Duodenal mucosa (tissue), 2 donors: ENCODE results near the gene CIAO2B.
A peak's percentile ranks its signal among the peaks of the same experiment; 100 is the strongest.

Source experiments
- H3K27ac ChIP-seq: one replicate; pipeline ENCODE4 v1.7.0; 2013; ENCODE audit warnings: low read depth, low read length
- H3K27me3 ChIP-seq, 2 donors: one replicate each; pipeline ENCODE4 v1.7.0; 2013; ENCODE audit warnings: low read length in 2 of 2, control low read depth in 1 of 2; ENCODE audit not compliant: insufficient read depth in 2 of 2, control insufficient read depth in 1 of 2
- H3K36me3 ChIP-seq, 2 donors: one replicate each; pipeline ENCODE4 v1.7.0; 2013; ENCODE audit warnings: low read length in 2 of 2, control low read depth in 1 of 2; ENCODE audit not compliant: insufficient read depth in 2 of 2, control insufficient read depth in 1 of 2
- H3K4me1 ChIP-seq, 2 donors: one replicate each; pipeline ENCODE4 v1.7.0; 2013; ENCODE audit warnings: low read length in 2 of 2, control low read depth in 1 of 2; ENCODE audit not compliant: insufficient read depth in 2 of 2, control insufficient read depth in 1 of 2
- H3K4me3 ChIP-seq, 2 donors: one replicate each; pipeline ENCODE4 v1.7.0; 2013; ENCODE audit warnings: low read length in 2 of 2, low read depth in 1 of 2
- H3K9ac ChIP-seq, 2 donors: one replicate each; pipeline ENCODE4 v1.7.0; 2013; ENCODE audit warnings: low read length in 2 of 2, low read depth in 1 of 2
- H3K9me3 ChIP-seq, 2 donors: one replicate each; pipeline ENCODE4 v1.7.0; 2013; ENCODE audit warnings: low read length in 2 of 2, control low read depth in 1 of 2; ENCODE audit not compliant: control insufficient read depth in 1 of 2

The CIAO2B gene

GRCh38 chr16:66905633-66906539 is 28.3 kb downstream of the CIAO2B start:
- peak overlapping the region in 1 of 2 donors; percentile 63 for H3K9ac ChIP-seq
- peak overlapping the region; percentile 42 for H3K27ac ChIP-seq
- H3K4me1 ChIP-seq, result peaks cover 41 to 48% of the 10 kb centered on the region in 2 donors
- no peaks in the 10 kb centered on the region for H3K27me3 ChIP-seq
- H3K9me3 ChIP-seq, result no peaks in the 10 kb centered on the region
- H3K4me3 ChIP-seq, result no peak overlapping the region
- H3K36me3 ChIP-seq, result no peaks in the 10 kb centered on the region

- Histone ChIP-seq H3K4me3 (no peak overlapping the region), H3K27ac (peak overlapping the region; percentile 42), H3K27me3 (no peaks in the 10 kb centered on the region), H3K9me3 (no peaks in the 10 kb centered on the region), H3K4me1 (peaks cover 49 to 55% of the 10 kb centered on the region in 2 donors), H3K9ac (peak overlapping the region in 1 of 2 donors; percentile 63), H3K36me3 (no peaks in the 10 kb centered on the region)
Observed at GRCh38 chr16:66904846-66905632, 29.2 kb downstream of the CIAO2B start.

- no peak overlapping the region for H3K9ac ChIP-seq
- no peak overlapping the region for H3K27ac ChIP-seq
- no peaks in the 10 kb centered on the region for H3K9me3 ChIP-seq
- peaks cover 55 to 61% of the 10 kb centered on the region in 2 donors for H3K4me1 ChIP-seq
- no peaks in the 10 kb centered on the region for H3K36me3 ChIP-seq
- H3K4me3 ChIP-seq, result no peak overlapping the region
- no peaks in the 10 kb centered on the region for H3K27me3 ChIP-seq
Observed at GRCh38 chr16:66904428-66904845, 29.8 kb downstream of the CIAO2B start.

GRCh38 chr16:66903544-66904427 is 30.4 kb downstream of the CIAO2B start:
- H3K36me3 ChIP-seq, result no peaks in the 10 kb centered on the region
- H3K9ac ChIP-seq, result peak overlapping the region in 1 of 2 donors; percentile 37
- H3K4me3 ChIP-seq, result no peak overlapping the region
- H3K27ac ChIP-seq, result no peak overlapping the region
- no peaks in the 10 kb centered on the region for H3K9me3 ChIP-seq
- peaks cover 61 to 68% of the 10 kb centered on the region in 2 donors for H3K4me1 ChIP-seq
- H3K27me3 ChIP-seq, result no peaks in the 10 kb centered on the region

GRCh38 chr16:66902648-66903543 is 31.3 kb downstream of the CIAO2B start:
- Histone ChIP-seq H3K27me3 (no peaks in the 10 kb centered on the region), H3K36me3 (no peaks in the 10 kb centered on the region), H3K4me3 (no peak overlapping the region), H3K4me1 (peaks cover 65 to 74% of the 10 kb centered on the region in 2 donors), H3K9ac (no peak overlapping the region), H3K9me3 (no peaks in the 10 kb centered on the region), H3K27ac (no peak overlapping the region)

- H3K27ac ChIP-seq, result no peak overlapping the region
- H3K4me3 ChIP-seq, result no peak overlapping the region
- H3K9ac ChIP-seq, result no peak overlapping the region
- H3K36me3 ChIP-seq, result no peaks in the 10 kb centered on the region
- H3K4me1 ChIP-seq, result peaks cover 64 to 74% of the 10 kb centered on the region in 2 donors
- H3K9me3 ChIP-seq, result no peaks in the 10 kb centered on the region
- no peaks in the 10 kb centered on the region for H3K27me3 ChIP-seq
Observed at GRCh38 chr16:66901626-66902025, 32.6 kb downstream of the CIAO2B start.

- Histone ChIP-seq H3K9me3 (no peaks in the 10 kb centered on the region), H3K27ac (peak overlapping the region; percentile 71), H3K4me3 (peak overlapping the region in 1 of 2 donors; percentile 45), H3K27me3 (no peaks in the 10 kb centered on the region), H3K36me3 (no peaks in the 10 kb centered on the region), H3K4me1 (peaks cover 63 to 72% of the 10 kb centered on the region in 2 donors), H3K9ac (peak overlapping the region in 1 of 2 donors; percentile 70)
Observed at GRCh38 chr16:66900721-66901441, 33.3 kb downstream of the CIAO2B start.

- Histone ChIP-seq H3K4me1 (peaks cover 62 to 71% of the 10 kb centered on the region in 2 donors), H3K27ac (peak overlapping the region; percentile 83), H3K9ac (peak overlapping the region; percentile 70 to 78), H3K4me3 (peak overlapping the region; percentile 29 to 45), H3K27me3 (no peaks in the 10 kb centered on the region), H3K9me3 (no peaks in the 10 kb centered on the region), H3K36me3 (no peaks in the 10 kb centered on the region)
Observed at GRCh38 chr16:66899945-66900710, 34.1 kb downstream of the CIAO2B start.
